HFFc6 (cell line): ENCODE data around the gene FN3K. TPM values are rescaled to one million over a fixed set of nuclear protein-coding genes. Genes with fewer than 3 reads are reported as not detected.

ENCODE experiments used
- DNase-seq: peaks from one replicate; pipeline ENCODE4 v3.0.0-alpha.2; 2018
- H3K27ac Mint-ChIP-seq: 2 replicates; pipeline ENCODE4 v1.8.0; 2020; ENCODE audit warnings: mild to moderate bottlenecking, mixed read lengths
- H3K27me3 Mint-ChIP-seq: 2 replicates; pipeline ENCODE4 v1.8.0; 2021; ENCODE audit warnings: mild to moderate bottlenecking, moderate library complexity, mixed read lengths; ENCODE audit not compliant: insufficient read depth
- H3K36me3 Mint-ChIP-seq: 2 replicates; pipeline ENCODE4 v1.8.0; 2021; ENCODE audit warnings: low read depth, mixed read lengths
- H3K4me1 Mint-ChIP-seq: 2 replicates; pipeline ENCODE4 v1.8.0; 2020; ENCODE audit warnings: low read depth, mixed read lengths
- H3K4me3 Mint-ChIP-seq: 2 replicates; pipeline ENCODE4 v1.8.0; 2020; ENCODE audit warnings: mild to moderate bottlenecking, moderate library complexity, mixed read lengths
- H3K9me3 Mint-ChIP-seq: 2 replicates; pipeline ENCODE4 v1.8.0; 2020; ENCODE audit warnings: mild to moderate bottlenecking, mixed read lengths
- CTCF ChIP-seq: fragments of 200-600 bp; sonication (generic); IDR thresholded peaks from 2 replicates; pipeline ENCODE4 v1.5.0; 2021; ENCODE audit warnings: antibody characterized with exemption, mild to moderate bottlenecking
- total RNA-seq, 6 experiments: library from RNA; stranded (reverse); fragmentation: NEBNext Ultra II Directional; extraction: Animal tissue kit (Norgen Biotek cat#: 25700); gene quantifications; 2 replicates in 1 of 6; 3 replicates in 5 of 6; pipeline ENCODE4 v1.2.3, GENCODE V29; 2021

The FN3K gene
- total RNA-seq, 6 experiments from 2014 or later = 0.96 to 2.9 (median 1.6) TPM

- TF ChIP-seq CTCF = no peak
- no peak for DNase-seq
- peak overlapping the region; percentile 30; the same call in 1 of the 2 replicates for H3K4me3 Mint-ChIP-seq
- peaks cover 29% of the 10 kb centered on the region for H3K9me3 Mint-ChIP-seq
- H3K4me1 Mint-ChIP-seq = peaks cover 6% of the 10 kb centered on the region; the same call in 1 of the 2 replicates
- H3K36me3 Mint-ChIP-seq = peaks cover 20% of the 10 kb centered on the region
- peaks cover 2% of the 10 kb centered on the region for H3K27me3 Mint-ChIP-seq
- no peak overlapping the region for H3K27ac Mint-ChIP-seq
Measured at GRCh38 chr17:82696259-82696658, 39.2 kb upstream of the FN3K start.

- Mint-ChIP-seq H3K27ac (no peak overlapping the region), H3K9me3 (peaks cover 29% of the 10 kb centered on the region), H3K36me3 (peaks cover 20% of the 10 kb centered on the region), H3K4me3 (peak overlapping the region; percentile 60), H3K4me1 (peaks cover 6% of the 10 kb centered on the region; the same call in 1 of the 2 replicates), H3K27me3 (peaks cover 7% of the 10 kb centered on the region)
- no peak for TF ChIP-seq CTCF
- no peak for DNase-seq
Measured at GRCh38 chr17:82696916-82697807, 38.3 kb upstream of the FN3K start.

- H3K4me1 Mint-ChIP-seq = peaks cover 6% of the 10 kb centered on the region; the same call in 1 of the 2 replicates
- H3K4me3 Mint-ChIP-seq = peak overlapping the region; percentile 60
- H3K27me3 Mint-ChIP-seq = peaks cover 7% of the 10 kb centered on the region
- no peak for DNase-seq
- peaks cover 20% of the 10 kb centered on the region for H3K36me3 Mint-ChIP-seq
- H3K9me3 Mint-ChIP-seq = peaks cover 29% of the 10 kb centered on the region
- H3K27ac Mint-ChIP-seq = no peak overlapping the region
- no peak for TF ChIP-seq CTCF
Measured at GRCh38 chr17:82697808-82698064, 37.7 kb upstream of the FN3K start.

GRCh38 chr17:82698065-82698973, 37.1 kb upstream of the FN3K start, which contains the start of gene RAB40B:
Gene RAB40B, minus strand, starts transcription at chr17:82698698. Its CDS starts 102 bp downstream, at chr17:82698596.
- DNase-seq = peak; percentile 99
- TF ChIP-seq CTCF = no peak
- H3K4me3 Mint-ChIP-seq = peak within 1 kb of the TSS; percentile 86
- peaks cover 27% of the 10 kb centered on the region for H3K9me3 Mint-ChIP-seq
- peaks cover 18% of the 10 kb centered on the region for H3K36me3 Mint-ChIP-seq
- H3K4me1 Mint-ChIP-seq = peaks cover 6% of the 10 kb centered on the region; the same call in 1 of the 2 replicates
- H3K27ac Mint-ChIP-seq = no peak within 1 kb of the TSS
- peaks cover 7% of the 10 kb centered on the region for H3K27me3 Mint-ChIP-seq

- peak overlapping the region; percentile 86 for H3K4me3 Mint-ChIP-seq
- H3K9me3 Mint-ChIP-seq = peaks cover 21% of the 10 kb centered on the region
- TF ChIP-seq CTCF = no peak
- H3K27me3 Mint-ChIP-seq = peaks cover 7% of the 10 kb centered on the region
- H3K36me3 Mint-ChIP-seq = peaks cover 14% of the 10 kb centered on the region
- no peak overlapping the region for H3K27ac Mint-ChIP-seq
- DNase-seq = no peak
- H3K4me1 Mint-ChIP-seq = peaks cover 6% of the 10 kb centered on the region; the same call in 1 of the 2 replicates
Measured at GRCh38 chr17:82698974-82699442, 36.4 kb upstream of the FN3K start.
